CMK (cell line): ENCODE results near the gene KCNQ1OT1.

Source experiments
- DNase-seq: peaks from one replicate; pipeline ENCODE4 v3.0.0-alpha.2; 2010; ENCODE audit warnings: low read depth

KCNQ1OT1 gene

DNA sequence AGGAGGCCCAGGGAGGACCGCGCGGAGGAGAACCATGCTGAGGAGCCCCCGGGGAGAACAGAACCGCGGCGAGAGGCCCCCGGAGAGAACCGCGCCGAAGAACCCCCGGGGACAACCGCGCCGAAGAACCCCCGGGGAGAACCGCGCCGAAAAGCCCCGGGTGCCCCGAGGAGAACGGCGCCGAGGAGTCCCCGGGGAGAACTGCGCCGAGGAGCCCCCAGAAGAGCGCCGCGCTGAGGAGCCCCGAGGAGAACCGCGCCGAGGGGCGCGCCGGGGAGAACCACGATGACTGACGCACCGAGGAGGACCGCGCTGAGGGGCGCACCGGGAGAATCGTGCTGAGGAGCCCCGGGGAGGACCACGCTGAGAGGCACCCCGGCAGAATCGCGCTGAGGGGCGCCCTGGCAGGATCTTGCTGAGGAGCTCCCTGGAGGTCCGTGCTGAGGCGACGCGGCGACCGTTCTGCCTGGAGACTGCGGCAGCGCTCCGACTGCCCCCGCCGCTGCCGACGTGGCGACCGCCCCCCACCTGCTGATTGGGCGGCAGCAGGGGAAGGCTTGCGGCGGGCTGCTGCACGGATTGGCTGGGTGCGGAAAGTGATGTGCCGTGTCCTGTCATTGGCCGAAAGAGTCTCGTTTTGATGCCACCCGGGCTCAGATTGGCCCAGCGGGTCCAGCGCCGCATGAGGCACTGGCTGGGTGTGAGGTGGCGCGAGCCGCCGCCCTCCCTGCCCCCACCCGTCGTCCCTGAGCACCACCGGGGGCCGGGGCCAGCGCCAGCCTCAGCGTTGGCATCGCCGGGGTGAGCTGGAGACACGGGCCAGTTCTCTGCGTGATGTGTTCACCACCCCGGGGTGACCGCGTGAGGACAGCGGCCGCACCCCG lies at the start of gene KCNQ1OT1:
KCNQ1OT1 (minus strand) TSS at position 464 of the 884 bp plus-strand sequence.
- DNase-seq = peak; percentile 82

DNA sequence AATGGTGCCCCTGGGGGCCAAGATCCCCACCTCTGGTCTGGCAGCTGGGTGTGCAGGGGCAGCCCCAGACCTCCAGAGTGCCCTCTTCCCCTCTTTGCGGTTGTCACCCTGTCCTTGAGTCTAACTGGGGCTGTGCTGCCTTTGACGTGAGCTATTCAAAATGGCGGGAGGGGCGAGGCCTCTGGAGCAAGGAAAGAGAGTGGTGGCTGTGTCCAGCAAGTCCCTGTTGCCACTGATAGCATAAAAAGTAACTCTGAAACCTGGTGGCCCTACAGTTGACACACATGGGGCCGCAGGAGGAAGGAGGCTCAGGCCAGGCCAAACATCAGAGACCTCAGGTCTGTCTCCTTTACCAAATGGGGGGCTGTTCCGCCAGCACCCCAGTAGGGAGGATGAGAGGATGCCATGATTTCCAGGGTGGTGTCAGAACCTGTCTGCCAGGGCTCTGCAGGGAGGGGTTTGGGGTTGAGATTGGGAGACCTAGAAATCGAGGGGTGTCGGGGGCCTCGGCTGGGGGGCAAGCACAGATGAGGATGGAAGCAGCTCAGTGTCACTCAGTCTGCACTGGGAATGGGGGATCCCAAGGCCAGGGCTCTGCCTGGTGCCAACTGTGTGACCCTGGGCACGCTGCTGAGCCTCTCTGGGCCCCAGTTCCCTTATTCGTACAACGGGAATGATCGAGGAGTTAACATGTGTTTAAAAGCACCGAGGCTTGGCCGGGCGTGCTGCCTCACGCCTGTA lies 49.2 kb upstream of the KCNQ1OT1 start:
- DNase-seq = no peak

DNA sequence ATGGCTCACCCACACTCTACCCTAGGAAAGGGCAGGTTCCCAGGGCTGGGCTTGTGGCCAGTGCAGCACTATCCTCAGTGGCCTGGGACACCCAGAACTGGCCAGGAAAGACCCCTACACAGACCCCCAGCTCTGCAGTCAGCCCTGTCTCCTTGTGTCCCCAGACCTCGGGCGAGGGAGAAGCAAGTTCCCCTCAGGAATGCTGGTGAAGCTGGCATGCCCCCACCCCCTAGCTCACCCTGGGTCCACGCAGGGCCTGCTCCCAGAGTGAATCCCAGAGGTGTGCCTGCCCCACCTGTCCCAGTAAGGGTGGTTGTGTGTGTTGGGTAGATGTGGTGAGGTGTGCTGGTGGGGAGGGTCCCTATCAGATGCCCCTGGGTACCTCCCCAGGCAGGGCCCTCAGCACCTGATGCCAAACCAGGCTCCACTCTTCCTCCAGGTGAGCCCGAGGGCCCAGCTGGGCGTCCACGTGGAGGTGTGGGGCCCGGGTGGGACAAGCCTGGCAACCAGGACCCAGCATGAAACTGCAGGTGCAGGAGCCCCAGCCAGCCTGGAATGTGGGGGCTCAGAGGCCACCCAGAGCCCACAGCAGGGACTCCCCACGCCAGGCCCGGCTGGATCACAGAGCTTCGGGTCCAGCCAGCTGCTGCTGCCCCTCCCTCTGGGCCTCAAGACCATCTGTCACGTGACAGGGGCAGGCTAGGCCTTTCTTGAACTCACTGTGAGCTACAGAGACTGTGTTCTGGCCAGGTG lies 48.4 kb upstream of the KCNQ1OT1 start:
- DNase-seq = no peak

DNA sequence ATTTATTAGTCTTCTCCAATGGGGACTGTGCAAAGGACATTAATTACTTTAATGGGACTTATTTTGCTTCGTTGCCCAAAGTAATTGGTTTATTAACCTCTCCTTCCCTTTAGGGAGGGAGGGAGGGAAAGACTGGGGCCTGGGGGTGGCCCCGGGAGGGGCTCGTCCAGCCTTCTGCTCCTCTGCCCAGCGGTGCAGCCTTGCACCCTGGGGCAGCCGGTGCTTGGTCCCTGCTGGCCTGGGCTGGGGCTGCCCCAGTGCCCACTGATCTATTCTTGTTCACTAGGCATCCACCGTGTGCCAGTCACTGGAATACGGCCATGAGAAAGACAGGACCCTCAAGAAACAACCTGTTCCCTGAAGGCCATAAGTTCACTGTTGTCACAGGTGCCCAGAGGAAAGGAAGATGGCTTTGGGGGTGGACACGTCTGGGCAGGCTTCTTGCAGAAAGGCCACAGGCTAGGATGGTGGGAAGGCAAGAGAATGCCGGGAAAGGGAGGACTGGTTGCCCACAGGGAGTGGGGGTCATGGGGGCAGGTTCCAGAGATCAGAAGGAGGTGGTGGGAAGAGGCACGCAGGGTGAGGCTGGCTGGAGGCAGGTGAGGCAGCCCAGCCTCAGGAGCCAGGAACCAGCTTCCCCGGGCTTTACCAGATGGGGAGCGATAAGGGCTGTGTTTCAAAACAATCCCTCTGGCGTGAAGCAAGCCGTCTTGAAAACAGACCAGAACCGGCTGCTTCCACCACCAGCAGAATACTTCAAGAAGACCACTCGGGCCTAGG lies 47.6 kb upstream of the KCNQ1OT1 start:
- DNase-seq = no peak

DNA sequence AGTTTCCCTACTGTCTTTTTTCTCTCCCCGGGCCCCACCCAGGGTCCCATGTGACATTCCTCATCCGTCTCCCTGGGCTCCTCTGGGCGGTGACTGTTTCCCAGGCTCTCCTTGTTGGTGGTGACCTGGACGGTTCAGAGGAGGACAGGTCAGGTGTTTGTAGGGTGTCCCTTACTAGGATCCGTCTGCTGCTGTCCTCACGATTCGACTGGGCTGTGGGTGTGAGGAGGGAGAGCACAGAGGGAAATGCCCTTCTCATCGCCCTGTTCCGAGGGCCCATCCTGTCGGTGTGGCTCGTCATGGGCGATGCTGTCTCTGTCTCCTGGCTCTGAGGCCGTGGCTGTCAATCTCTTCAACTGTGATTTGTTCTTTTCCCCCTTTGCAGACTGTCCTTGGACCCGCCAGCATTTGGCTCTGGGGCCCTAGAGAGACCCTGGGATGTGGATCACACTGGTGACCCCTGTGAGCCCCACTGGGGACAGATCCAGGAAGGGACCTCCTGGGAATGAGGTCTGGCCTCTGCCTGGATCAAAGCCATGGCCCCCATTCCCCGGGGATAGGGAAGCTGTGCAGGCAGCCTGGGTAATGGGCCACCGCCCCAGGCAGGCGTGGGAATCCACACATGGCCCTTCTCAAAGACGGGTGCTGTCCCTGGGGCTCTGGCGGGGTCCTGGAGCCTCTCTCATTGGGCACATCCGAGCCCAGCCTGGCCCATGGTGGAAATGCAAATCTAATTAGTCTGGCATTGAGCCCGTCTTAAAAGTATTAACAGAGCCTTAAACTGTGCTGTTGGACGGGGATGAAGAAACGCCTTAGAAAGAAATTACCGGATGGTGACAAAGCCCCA lies 46.8 kb upstream of the KCNQ1OT1 start:
- DNase-seq = no peak

DNA sequence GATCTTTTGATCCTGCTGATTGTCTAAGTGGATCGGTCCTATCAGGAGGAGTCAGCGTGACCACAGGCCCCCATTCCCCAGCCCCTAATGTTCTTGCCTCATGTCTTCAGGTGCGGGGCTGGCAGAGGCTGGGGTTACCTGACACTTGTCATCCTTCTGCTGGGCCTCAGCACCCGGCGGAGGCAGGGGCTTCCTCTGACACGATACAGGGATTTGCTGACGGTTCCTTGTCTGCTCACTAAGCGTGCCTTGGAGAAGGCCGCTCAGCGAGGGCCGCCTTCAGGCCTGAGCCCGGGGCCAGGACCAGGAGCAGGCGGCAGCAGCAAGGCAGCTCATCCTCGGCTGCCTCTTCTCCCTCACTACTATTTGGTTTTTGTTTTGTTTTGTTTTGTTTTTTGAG lies 45.7 kb upstream of the KCNQ1OT1 start:
- DNase-seq = no peak

DNA sequence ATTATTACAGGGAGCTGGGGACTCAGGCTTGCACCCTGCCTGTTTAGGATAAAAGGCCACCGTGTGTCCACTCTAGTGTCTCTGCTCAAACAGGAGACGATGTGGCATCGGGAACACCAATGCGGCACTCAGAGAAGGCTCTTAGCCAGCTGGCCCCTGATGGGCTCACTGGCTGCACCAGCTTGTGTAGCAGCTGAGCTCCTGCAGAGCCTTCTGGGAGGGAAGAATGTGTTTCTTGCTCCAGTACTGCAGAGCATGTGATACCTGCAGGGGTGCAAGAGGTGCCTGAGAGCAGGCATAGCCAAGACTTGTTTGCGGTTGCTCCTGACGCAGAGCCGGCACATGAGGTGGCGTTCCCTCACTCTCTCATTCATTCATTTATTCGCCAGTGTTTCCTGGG lies 44.4 kb upstream of the KCNQ1OT1 start:
- DNase-seq = no peak

DNA sequence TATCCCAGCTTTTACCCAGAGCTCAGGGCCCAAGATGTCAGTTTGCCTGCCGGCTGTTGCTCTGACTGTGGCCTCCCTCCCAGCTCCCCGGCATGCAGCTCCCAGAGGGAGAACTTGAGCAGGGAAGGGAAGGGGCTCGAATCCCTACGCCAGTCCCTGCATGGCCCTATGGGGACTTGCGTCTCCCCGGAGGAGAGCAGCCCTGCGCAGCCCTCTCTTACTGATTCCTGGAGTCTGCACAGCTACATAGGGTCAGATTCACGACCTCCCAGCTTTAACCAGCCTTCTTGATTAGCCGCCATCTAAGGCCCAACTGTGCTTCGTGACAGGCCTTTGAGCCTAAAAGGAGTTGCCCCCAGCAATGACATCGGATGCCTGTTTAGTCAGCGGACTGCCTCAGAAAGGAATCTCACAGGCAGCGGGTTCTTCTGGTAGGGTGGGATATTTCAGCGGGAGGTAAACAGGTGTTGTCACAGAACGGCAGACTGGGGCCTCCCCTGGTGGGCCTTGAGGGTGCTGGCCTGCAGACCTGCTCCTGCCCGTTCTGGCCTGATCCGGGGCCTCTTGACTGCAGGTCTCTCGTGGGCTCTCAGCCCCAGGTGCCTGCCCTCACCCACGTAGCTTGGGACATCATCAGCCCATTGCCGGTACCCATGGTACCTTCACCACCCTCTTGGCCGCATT lies 43.8 kb upstream of the KCNQ1OT1 start:
- no peak for DNase-seq

DNA sequence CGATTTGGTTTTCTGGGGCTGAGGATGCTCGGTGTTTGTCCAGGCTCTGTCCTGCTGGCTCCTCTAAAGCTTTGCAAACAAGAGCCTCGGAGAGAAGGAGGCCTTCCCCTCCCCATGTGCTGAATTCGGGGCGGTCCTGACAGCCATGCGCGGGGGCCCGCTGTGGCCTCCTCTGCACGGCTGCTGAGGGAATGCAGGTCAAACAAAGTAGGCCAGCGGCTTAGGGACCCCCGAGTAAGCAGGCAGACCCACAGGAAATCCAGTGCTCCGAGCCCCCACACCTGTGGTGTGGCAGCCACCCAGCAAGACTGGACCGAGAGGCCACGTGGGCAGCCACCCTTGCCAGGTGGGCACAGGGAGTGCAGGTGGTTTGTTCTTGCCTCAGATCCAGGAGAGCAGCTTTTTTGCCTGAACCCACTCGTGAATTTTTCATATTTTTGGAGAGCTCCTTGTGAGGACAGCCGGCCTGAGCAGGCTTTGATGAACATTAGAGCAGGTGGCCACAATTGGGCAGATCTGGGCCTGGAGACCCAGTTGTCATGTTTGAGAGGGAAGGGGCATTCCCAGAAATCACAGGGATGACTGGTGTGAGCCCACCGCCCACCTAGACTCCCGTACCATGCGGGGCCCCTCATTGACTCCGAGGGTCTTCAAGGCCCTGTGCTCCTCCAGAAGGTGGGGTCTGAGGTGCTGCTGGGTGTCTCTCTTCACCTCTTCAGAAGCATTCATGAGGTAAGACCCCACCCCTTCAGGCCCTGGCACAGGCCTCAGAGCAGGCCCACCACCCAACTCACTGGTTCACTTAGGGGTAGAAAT lies 43.0 kb upstream of the KCNQ1OT1 start:
- no peak for DNase-seq

DNA sequence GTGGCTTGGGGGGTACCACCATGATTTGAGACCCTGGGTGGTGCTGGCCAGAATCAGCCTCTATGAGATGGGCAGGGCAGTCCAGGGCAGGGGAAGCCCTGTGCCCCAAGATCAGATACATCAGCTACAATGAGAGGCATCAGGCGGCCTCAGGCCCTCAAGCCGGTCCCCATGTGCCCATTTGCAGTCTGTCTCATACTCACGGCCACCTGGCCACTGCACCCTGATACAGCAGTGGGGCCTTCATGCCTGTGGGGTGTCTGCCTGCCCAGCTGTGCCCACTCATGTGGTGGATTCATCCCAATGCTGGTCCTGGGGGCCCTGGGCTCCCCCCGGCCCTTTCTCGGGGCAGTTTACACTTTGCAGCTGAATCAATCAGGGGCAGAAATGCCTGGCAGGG lies 42.4 kb upstream of the KCNQ1OT1 start:
- no peak for DNase-seq

DNA sequence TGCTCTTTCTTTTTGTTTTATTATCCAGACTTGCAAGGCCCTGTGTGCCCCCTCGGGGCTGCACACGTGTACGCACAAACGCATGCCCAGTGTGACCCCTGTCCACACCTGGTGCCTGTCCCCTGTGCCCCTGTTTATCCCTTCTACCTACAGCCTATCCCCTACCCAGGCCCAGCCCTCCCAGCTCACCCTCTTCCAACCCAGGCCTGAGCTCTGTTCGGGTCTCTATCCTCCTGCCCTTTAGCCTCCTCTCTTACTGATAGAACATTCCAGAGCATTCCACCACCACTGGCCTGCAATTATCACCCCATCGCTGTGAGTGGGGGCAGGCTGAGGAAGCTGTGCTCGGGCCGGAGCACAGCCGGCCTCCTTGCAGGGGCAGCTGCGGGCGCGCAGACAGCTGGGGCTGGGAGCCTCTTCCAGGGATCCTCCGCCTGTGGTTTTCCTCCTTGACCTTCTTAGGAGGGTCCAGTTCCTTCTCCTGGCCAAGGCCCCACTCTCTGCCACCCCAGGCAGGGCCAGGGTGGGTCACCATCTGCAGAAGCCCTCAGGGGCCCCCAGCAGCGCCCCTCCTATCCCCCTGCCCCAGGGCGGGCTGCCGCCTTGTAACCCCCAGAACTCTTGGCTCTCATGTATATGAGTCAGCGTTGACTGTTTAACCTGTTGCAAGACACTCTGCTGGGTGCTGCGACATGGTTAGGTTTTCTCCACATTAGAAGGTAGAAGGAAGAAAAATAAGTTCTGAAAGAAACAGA lies 41.8 kb upstream of the KCNQ1OT1 start:
- no peak for DNase-seq

DNA sequence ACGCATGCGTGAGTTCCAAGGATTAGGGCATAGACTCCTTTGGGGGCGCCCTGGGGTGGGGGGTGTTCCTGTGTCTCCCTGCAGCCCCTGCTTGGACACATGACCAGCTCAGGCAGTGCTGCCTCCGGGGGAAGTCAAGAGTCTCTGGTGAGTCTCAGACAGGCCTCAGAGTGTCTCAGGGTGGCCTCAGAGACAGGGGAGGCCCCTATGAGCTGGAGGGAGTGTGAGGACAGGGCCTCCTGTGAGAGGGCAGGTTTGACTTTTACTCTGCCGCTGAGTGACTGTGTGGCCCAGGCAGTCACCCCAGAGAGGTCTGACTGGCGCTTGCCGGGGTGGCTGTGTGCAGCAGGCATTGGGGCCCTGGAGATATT lies 41.2 kb upstream of the KCNQ1OT1 start:
- DNase-seq = no peak

DNA sequence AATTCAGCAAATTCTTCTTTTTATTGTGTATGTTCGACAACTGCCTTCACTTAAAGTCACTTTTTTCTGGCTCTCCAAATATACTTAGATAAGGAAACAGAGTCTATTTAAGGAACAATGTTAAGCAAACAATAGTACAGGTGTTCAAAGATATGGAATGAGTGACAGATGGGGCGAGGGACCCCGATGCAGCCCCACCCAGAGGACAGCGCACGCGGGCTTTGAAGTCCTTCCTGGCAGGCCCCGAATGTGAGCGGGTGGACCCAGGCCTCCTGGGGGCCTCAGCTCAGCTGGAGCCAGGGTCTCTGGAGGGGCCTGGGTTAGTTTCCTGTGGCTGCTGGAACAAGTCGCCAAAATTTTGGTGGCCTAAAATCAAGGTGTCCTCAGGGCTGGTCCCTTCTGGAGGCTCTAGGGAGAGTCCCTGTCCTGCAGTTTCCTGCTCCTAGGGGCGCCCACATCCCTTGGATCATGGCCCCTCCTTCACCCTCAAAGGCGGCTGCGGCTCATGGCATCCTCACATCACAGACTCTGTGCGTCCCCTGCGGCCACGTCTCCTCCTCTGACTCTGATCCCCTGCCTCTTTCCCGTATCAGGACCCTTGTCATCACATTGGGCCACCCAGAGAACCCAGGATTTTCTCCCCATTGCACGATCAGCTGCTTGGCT lies 40.6 kb upstream of the KCNQ1OT1 start:
- DNase-seq = no peak

DNA sequence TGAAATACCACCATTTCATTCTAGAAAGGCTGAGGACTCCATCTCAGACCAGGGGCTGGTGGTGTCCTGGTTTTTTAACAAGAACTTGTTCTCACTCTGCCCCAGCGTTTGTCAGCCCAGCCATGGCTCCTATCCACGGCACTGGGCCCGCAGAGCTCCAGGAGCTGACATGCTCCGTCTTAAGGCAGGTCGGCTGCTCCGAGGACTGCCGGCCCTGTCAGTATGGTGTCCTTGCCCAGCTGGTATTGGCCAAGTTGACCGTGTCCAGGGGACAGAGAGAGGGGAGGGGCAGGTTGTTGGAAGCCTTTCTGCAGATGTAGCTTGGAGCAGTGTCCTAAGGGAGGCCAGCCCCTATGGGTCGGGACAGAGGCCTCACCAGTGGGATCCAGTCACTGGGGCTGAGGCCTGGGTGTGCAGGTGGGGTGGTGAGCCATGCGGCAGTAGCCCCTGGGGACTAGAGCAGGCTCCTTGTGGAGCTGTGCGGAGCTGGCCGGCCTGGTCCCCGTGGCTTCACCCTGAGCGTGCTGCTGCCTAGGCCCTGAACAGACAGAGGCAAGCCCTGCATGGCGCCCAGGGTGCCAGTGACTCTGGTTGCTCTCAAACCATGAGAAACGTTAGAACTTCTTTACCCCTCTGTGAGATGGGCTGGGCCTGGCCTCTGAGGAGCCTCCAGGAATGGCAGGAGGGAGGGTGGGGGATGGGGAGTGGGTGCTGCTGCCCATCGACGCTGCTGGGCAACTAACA lies 39.9 kb upstream of the KCNQ1OT1 start:
- no peak for DNase-seq

DNA sequence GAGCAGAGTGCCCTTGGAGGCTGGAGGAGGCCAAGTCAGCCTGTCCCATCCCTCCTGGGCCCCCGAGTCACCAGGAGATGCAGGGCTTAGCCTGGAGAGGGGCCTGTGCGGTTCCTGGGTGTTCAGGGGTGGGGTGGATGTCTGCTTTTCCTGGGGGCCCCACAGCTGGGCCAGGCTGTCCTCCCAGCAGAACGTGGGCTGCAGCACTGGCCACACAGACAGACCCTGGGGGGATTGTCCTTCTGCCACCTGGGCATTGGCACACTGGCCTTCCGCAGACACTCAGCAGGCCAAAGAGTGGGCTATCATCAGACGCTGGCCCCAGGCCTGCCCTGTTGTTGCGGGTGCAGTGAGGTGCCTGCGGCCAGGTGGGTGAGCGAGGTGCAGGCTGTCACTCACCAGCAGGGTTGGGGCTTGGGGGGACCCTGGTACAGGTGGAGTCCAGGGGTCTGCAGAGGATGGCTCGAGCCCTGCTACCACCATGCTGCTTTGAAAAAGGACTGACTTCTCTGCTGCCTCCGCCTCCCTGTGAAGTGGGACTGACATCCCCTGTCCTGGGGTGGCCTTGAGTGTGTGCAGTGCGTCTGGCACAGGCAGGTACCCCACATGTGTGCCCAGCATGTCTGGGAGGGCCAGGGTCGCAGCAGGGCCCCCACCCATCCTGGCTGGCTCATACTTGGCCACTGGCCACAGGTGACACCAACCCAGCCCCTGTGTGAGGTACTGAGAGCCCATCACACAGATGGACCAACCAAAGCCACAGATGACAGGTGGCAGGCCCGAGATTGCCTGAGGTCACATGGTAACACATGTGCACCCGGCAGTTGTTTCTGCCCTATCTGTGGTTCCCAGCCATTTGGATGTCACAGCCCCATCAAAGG lies 39.0 kb upstream of the KCNQ1OT1 start:
- no peak for DNase-seq

DNA sequence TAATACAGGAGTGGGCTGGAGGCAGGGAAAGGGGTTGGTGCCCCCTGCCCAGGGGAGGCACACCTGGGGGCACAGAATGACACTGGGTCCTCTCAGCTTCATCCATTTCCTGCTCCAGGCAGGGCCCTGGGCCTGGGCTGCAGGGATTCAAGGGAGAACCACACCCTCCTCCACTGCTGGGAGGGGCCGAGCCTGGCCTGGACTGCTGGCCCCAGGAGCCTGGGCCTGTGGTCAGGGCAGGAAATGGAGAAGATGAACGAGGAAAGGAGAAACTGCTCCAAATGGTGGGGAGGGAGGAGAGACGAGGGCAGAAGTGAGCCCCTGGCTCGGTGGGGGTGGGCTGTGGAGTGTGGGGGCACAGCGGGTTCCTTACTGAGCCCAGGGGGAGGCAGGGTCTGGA lies 38.1 kb upstream of the KCNQ1OT1 start:
- DNase-seq = no peak

DNA sequence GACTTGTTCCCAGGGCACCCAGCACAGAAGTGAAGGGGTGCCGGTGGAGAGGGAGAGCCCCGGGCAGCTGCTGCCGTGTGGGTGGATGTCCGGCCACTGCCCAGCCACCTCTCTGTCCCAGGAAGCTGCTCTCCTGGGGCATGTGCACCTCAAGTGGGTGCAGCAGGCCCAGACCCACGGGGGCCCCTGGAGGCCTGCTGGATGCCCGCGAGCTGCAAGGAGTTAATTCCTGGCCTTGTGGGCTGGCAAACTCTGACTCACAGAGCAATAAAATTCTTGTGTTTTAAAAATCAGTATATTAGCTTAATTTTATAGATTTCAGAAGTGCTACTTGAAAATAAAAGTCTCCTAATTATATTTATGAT lies 37.4 kb upstream of the KCNQ1OT1 start:
- DNase-seq = no peak
